Measurements from ENCODE around the gene MPV17. TPM values are rescaled to one million over a fixed set of nuclear protein-coding genes. Genes with fewer than 3 reads are reported as not detected.

Gene MPV17
- total RNA-seq, 1 donor from 2014 or later = 80.4 TPM

GRCh38 chr2:27363933-27364332 lies 41.0 kb upstream of the MPV17 start:
- intact Hi-C loops (cut with DNase I) = no loop called here
- DNase-seq = no peak

DNA sequence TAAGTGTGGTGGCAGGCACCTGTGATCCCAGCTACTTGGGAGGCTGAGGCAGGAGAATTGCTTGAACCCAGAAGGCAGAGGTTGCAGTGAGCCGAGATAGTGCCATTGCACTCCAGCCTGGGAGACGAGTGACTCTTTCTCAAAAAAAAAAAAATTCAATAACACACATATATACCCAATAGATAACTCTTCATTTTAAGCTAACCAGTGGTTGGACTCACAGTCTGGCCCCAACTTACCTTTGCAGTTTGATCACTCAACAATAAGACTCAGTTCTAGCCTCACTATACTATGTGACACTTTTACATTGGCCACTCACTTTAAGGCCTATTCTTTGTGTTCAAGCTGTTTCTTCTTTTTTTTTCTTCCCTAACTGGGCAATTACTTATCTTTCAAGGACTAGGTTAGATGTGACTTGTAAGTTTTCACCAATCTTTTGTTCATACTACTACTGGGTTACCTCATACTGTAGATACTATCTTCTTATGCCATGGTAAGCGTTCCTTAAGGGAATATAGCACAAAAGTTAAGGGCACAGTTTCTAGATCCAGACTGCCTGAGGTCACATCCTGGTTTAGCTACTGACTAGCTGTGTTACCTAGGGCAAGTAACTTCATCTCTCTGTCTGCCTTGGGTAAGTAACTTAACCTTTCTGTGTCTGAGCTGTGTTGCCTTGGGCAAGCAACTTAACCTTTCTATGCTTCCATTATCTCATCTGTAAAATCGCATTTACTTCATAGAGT lies 40.0 kb upstream of the MPV17 start:
- no peaks in the 10 kb centered on the region for H3K9me3 ChIP-seq
- H3K36me3 ChIP-seq = peaks cover 48% of the 10 kb centered on the region
- H3K4me3 ChIP-seq = no peak overlapping the region
- intact Hi-C loops (cut with DNase I) = no loop called here
- no peak overlapping the region for H3K27ac ChIP-seq
- no peaks in the 10 kb centered on the region for H3K27me3 ChIP-seq
- ATAC-seq (no peak), DNase-seq (no peak)
- H3K4me1 ChIP-seq = peaks cover 6% of the 10 kb centered on the region
- TF ChIP-seq CTCF (IDR thresholded peaks at IDR 0.05) = no peak

More at GRCh38 chr2:27363933-27364332, 41.0 kb upstream of the MPV17 start:
- Histone ChIP-seq H3K9me3 (no peaks in the 10 kb centered on the region), H3K4me1 (peaks cover 4% of the 10 kb centered on the region), H3K36me3 (peaks cover 59% of the 10 kb centered on the region), H3K27ac (no peak overlapping the region), H3K4me3 (no peak overlapping the region), H3K27me3 (no peaks in the 10 kb centered on the region)
- TF ChIP-seq CTCF (IDR thresholded peaks at IDR 0.05) = no peak
- no peak for ATAC-seq

- intact Hi-C loops (cut with DNase I) = no loop called here
These were observed 33.7 kb upstream of the MPV17 start, which contains the start of gene GTF3C2 for GRCh38 chr2:27356382-27357181. GTF3C2 (minus strand) TSS chr2:27356764; CDS start chr2:27343554, 13,210 bp downstream.

GRCh38 chr2:27356056-27356381 lies 33.1 kb upstream of the MPV17 start:
- no peaks in the 10 kb centered on the region for H3K36me3 ChIP-seq
- peak; percentile 84 for DNase-seq
- H3K4me3 ChIP-seq = peak overlapping the region; percentile 95
- peak; percentile 53 for ATAC-seq
- H3K27me3 ChIP-seq = no peaks in the 10 kb centered on the region
- TF ChIP-seq CTCF (IDR thresholded peaks at IDR 0.05) = no peak
- H3K27ac ChIP-seq = peak overlapping the region; percentile 95
- H3K4me1 ChIP-seq = peaks cover 32% of the 10 kb centered on the region
- no peaks in the 10 kb centered on the region for H3K9me3 ChIP-seq
- intact Hi-C loops (cut with DNase I) = no loop called here

More at GRCh38 chr2:27356382-27357181, 33.7 kb upstream of the MPV17 start, which contains the start of gene GTF3C2:
- ATAC-seq (peak; percentile 98), DNase-seq (peak; percentile 98)
- peak within 1 kb of the TSS; percentile 95 for H3K27ac ChIP-seq
- peak within 1 kb of the TSS; percentile 95 for H3K4me3 ChIP-seq
- no peak for TF ChIP-seq CTCF (IDR thresholded peaks at IDR 0.05)
- peaks cover 32% of the 10 kb centered on the region for H3K4me1 ChIP-seq
- no peaks in the 10 kb centered on the region for H3K9me3 ChIP-seq
- no peaks in the 10 kb centered on the region for H3K27me3 ChIP-seq
- no peaks in the 10 kb centered on the region for H3K36me3 ChIP-seq

DNA sequence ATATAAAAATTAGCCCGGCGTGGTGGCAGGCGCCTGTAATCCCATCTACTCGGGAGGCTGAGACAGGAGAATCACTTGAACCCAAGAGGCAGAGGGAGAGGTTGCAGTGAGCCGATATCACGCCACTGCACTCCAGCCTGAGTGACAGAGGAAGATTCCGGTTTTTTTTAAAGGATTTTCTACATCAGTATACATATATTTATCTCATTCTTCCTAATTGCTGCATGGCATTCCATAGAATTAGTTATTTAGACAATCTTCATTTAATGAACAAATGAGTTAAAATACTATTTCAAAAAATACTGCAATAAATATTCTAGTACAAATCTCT lies 31.7 kb upstream of the MPV17 start:
- intact Hi-C loops (cut with DNase I) = no loop called here
- no peak for ATAC-seq
- no peaks in the 10 kb centered on the region for H3K36me3 ChIP-seq
- H3K27ac ChIP-seq = no peak overlapping the region
- H3K27me3 ChIP-seq = no peaks in the 10 kb centered on the region
- H3K4me1 ChIP-seq = peaks cover 32% of the 10 kb centered on the region
- no peak overlapping the region for H3K4me3 ChIP-seq
- DNase-seq = no peak
- no peak for TF ChIP-seq CTCF (IDR thresholded peaks at IDR 0.05)
- H3K9me3 ChIP-seq = no peaks in the 10 kb centered on the region

Data from upper lobe of right lung (tissue), 1 donor.